NCI-H187 treated with DMSO at 0.1 percent for 48 hours (cell line): ENCODE measurements around the gene AKAP10.
"Not testable (repeated sequence)": the region's sequence is repeated elsewhere in the genome, so short reads cannot be mapped to it uniquely, and the experiment has no call there.

ENCODE experiments used
- DNase-seq: peaks from one replicate; lab custom pipeline; 2025; lab: John Stamatoyannopoulos, UW

Gene AKAP10, protein sequence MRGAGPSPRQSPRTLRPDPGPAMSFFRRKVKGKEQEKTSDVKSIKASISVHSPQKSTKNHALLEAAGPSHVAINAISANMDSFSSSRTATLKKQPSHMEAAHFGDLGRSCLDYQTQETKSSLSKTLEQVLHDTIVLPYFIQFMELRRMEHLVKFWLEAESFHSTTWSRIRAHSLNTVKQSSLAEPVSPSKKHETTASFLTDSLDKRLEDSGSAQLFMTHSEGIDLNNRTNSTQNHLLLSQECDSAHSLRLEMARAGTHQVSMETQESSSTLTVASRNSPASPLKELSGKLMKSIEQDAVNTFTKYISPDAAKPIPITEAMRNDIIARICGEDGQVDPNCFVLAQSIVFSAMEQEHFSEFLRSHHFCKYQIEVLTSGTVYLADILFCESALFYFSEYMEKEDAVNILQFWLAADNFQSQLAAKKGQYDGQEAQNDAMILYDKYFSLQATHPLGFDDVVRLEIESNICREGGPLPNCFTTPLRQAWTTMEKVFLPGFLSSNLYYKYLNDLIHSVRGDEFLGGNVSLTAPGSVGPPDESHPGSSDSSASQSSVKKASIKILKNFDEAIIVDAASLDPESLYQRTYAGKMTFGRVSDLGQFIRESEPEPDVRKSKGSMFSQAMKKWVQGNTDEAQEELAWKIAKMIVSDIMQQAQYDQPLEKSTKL

DNA sequence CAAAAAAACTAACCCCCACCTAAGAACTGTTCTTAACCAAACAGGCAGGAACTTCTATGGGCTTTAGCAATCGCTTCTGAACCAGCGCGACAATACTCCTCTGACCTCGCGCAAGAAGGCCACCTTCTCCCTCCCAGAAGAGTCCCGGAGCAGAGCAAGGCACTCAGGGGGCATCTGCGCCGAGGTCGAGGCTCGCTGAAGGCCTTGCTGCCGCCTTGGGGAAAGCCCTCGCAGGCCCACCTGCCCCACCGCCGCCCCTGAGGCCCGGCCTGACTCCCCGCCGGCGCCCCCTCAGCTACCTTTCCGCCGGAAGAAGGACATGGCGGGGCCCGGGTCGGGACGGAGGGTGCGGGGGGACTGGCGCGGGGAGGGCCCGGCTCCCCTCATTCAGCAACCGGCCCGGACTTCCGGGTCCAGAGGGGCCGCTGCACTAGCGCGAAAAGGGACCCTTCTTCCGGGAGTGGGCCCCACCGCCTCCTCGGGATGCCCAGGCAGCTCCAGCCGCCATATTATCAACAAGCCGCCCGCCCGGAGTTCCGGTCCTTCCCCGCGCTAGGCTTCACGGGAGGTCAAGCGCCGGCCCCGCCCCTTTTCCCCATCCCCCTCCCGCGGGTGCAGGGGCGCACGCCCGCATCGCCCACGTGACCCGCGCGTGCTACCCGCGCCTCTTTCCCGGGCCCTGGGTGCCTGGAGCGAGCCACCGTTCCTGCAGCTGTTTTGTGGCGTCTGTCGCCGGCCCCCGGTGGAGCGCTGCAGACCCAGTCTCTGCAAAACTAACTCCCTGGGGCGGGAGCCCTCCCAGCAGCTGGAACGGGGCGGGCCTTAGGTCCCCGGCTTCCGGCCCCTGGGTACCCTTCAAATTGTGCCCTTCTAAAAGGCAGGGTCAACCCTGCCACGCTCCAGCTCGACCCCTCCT lies at the start of gene AKAP10:
TSS of gene AKAP10 (minus strand) at position 536 of the 916 bp plus-strand sequence. CDS start at position 387, 149 bp downstream.
- peak; percentile 2 for DNase-seq

DNA sequence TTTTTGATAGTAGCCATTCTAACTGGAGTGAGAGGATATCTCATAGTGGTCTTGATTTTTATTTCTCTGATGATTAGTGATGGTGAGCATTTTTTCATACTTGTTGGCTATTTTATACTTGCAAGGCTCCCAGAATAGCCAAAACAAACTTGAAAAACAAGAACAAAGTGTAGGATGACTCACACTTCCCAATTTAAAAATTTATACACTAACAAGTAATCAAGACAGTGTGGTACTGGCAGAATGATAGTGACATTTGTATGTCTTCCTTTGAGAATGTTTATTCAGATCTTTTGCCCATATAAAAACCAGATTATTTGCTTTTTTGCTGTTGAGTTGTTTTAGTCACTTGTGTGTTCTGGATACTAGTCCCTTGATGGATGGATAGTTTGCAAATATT lies 49.3 kb upstream of the AKAP10 start:
- DNase-seq: no peak

DNA sequence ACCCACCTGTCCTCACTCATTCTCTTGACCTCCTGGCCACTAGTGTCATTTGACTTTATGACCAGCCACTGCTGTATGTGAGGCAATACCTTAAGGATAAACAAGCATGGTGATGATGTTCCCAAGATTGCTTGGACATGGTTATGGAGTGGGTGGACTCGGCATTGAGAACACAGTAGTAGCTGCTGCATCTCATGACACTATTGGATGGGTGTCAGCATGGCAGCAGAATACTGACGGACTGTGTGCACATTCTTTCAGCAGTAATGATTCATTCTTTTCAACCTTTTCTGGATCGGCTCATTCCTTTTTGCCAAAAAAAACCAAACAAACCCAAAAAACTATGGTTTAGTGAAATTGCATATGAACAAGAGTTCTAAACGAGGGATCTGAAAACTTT lies 45.1 kb upstream of the AKAP10 start:
- no peak for DNase-seq

DNA sequence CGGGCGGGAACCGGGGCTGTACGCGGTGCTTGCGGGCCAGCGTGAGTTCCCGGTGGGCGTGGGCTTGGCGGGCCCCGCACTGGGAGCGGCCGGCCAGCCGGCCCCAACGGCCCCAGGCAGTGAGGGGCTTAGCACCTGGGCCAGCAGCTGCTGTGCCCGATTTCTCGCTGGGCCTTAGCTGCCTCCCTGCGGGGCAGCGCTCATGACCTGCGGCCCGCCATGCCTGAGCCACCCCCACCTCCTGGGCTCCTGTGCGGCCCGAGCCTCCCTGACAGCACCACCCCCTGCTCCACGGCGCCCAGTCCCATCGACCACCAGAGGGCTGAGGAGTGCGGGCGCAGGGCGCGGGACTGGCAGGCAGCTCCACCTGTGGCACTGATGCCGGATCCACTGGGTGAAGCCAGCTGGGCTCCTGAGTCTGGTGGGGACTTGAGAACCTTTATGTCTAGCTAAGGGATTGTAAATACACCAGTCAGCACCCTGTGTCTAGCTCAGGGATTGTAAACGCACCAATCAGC lies 38.9 kb upstream of the AKAP10 start:
- DNase-seq: not testable (repeated sequence)

DNA sequence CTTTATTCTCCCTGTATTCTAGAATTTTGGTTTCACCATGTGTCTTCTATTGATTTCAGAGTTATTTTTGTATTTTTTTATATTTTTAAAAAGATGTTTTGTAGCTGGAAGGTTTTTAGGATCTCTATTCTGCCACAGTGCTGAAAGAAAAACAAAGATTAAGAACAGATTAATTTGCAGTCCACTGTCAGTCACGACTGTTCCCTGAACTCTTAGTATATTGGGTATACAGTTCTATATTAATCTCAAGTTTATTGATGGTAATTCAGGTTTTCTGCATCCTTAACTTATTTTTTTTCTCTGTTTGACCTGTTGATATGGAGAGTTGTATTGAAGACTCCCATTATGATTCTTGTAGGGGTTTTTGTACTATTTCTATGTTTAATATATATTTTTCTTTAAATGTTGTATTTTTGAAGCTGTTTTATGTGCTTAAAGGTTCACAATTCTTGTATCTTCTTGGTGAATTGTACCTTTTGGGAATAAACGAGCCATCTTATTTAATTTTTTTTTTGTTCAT lies 34.4 kb upstream of the AKAP10 start:
- DNase-seq: no peak

DNA sequence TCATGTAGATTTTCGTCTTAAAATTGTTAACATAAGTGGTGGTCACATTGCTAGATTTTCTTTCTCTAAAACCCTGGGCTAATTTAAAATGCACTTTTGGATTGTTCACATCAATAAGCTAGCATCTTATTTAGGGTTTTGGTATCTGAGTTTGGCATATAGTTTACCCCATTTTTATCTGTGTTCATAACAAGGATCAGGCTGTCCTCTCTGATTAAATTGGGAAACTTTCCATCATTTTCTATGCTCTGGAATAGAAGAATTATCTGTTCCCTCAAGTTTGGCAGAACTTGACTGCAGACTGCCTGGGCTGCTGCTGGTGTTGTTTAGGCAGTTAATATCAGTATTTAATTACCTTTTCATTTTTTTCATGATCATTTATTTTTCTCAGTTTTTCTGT lies 33.3 kb upstream of the AKAP10 start:
- DNase-seq: no peak

DNA sequence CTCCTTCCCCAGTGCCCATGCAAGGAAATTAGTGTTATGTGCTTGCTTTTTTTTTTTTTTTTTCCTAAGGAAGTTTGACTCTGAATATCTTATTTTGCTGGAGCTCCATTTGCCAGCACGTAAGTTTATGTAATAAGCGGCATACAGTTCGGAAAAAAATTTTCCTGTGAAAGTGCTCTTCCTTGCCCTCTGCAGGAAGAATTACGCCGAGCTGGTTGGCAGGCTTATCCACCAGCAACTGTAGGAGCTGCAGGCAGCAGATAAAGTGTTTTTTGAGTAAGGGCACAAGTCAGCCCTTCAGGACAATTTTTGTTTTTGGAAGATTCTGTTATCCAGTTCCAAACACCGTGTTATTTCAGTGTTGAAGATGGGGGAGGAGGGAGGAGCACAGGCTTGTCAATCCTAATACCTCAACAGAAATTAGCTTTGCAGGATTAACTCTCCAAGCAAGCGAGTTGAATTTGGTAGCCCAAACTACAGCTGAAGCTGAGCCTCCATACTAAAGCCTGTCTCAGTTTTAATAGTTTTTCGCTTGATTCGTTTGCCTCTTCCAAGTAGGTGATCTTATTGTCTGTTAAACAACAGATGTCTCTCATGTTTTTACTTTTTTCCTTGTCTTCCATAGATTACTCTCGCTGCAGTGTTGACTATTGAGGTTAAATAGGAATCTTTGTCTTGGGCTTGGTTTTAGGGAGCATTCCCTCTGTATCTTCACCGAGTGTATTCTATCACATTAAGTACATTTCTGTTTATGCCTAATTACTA lies 32.7 kb upstream of the AKAP10 start:
- peak; percentile 9 for DNase-seq

DNA sequence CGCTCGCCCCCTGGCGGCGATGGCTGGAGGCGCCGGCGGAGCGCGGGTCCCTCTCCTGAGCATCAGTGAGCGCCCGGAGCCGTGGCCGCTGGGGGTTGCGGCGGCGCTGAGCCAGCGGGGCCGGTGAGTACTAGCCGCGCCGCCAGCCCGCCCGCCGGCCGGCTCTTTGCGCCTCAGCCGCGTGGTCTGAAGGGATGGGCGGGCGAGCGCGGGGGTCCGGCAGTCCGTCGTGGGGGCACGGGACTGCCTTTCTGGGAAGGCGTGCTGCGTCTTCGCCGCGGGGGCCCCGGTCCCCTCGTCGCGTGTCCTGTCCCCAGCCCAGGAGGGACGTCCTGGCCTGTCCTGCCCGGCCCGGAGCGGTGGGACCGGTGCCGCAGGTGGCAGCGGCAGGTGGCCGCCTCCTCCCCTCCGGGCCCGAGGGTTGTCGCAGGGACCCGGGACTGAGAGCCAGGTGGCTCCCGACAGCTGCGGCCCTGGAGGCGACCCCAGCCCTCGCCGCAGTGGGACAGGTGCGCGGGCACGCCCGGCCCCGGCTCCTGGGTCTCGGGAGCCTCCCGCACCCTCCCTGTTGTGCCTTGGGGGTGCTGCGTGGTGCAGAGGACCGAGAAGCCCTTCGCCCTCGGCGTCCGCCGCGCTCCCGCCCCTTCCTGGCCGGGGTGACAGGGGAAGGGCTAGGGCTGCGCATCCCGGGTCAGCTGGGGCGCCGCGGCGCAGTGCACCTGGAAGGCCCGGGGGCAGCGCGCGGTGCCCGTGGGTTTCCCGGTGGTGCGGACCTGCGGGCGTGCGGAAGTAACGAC lies 31.9 kb upstream of the AKAP10 start, which contains the start of gene SPECC1:
TSS of gene SPECC1 (plus strand) at position 58 of the 797 bp plus-strand sequence. CDS start 87,293 bp downstream, outside the sequence.
- DNase-seq: no peak

DNA sequence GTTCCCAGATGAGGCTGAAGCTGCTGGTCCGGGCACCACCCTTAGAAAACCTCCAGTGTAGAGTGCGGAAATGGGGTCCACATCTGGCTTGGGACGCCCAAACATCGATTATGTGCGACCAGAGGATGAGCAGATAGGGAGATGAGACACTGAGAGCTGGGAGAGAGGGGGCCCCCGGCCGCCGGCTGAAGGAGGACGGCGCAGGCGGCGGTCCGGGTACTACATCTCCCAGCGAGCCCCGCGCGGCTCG lies 31.3 kb upstream of the AKAP10 start:
- no peak for DNase-seq

DNA sequence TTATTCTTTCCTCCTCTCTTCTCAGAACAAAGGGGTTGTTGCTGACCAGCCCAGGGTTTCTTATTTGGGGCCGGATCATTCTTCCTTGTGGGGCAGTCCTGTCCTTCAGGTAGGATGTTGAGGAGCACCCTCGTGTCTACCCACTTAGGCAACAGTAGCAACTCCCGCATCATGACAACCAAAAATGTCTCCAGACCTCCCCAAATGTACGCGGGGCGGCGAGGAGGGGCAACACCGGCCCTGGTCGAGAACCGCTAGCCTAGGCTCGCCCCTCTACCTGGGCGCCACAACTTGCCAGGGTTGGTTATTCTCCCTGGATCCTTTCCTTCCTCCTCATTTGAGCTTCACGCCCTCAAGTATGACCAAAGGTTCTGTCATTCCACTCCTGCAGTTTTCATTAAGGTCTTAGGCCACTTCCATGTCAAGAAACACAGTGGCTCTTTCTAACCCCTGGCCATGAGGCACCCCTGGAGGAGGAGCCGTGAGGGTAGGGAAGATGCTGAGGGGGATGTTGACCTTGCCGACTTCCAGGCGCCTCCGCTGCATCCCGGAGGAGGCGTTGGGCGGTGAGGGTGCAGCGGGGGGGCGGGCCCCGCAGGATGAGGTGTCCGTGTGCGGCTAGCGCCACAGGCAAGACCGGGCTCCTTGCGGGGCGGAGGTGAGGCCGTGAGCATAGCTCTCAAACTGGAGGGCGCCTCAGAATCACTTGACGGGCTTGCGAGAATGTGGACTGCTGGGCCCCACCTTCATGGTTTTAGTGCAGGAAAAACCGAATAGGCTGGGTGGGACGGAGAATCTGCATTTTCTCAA lies 30.8 kb upstream of the AKAP10 start:
- DNase-seq: no peak

DNA sequence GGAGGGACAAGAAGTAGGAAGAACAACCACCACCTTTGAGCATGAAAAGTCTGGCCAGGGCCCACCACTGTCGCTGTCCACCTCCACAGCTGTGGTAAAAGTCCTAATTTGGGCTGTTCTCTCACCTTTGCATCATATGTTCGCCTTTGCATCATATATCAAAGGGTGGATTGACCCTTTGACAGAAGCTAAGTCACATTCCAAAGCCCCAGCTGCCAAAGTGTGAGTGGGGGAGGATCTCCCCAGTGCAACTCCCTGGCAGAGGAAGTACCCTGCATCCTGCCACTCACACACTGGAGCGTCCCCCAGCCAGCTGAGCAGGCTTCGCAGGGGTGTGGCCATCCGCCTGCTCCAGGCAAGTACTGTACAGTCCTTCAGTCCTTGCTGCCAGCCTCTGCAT lies 18.9 kb upstream of the AKAP10 start:
- DNase-seq: no peak

DNA sequence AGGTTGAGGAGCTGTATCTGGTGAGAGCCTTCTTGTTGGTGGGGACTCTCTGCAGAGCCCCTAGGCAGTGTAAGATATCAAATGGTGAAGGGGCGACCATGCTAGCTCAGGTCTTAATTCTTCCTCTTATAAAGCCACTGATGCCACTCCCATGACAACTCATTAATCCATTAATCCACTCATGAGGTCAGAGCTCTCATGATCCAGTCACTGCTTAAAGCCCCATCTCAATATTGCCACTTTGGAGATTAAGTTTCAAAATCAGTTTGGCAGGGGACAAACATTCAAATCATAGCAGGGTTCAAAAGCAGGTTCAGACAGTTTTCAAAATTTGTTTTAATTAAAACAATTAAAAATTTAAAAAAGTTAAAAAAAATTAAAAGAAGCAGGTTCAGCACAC lies 18.5 kb upstream of the AKAP10 start:
- no peak for DNase-seq

DNA sequence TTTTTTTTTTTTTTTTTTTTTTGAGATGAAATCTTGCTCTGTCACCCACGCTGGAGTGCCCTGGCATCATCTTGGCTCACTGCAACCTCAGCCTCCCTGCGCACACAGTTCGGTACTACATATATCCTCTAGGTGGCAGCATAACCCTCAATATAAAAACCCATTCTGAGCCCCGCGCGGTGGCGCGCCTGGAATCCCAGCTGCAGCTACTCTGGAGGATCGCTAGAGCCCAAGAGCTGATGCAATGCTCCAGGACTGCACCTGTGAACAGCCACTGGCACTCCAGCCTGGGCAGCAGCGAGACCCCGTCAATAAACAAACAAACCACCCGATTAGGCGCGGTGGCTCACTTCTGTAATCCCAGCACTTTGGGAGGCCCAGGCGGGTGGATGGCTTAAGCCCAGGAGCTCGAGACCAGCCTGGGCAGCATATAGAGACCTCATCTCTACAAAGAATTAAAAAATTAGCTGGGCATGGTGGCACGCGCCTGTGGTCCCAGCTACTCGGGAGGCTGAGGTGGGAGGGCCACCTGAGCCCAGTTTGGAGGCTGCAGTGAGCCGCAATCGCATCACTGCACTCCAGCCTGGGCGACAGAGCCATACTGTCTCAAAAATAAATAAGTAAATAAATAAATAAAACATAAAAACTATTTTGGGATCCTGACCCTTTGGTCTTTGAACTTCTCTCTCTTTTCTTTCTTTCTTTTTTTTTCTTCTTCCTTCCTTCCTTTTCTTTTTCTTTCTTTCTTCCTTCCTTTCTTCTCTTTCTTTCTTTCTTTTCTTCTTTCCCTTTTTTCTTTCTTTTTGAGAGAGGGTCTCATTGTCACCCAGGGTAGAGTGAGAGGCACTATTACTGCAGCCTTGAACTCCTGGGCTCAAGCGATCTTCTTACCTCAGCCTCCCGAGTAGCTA lies 15.4 kb upstream of the AKAP10 start:
- peak; percentile 55 for DNase-seq

DNA sequence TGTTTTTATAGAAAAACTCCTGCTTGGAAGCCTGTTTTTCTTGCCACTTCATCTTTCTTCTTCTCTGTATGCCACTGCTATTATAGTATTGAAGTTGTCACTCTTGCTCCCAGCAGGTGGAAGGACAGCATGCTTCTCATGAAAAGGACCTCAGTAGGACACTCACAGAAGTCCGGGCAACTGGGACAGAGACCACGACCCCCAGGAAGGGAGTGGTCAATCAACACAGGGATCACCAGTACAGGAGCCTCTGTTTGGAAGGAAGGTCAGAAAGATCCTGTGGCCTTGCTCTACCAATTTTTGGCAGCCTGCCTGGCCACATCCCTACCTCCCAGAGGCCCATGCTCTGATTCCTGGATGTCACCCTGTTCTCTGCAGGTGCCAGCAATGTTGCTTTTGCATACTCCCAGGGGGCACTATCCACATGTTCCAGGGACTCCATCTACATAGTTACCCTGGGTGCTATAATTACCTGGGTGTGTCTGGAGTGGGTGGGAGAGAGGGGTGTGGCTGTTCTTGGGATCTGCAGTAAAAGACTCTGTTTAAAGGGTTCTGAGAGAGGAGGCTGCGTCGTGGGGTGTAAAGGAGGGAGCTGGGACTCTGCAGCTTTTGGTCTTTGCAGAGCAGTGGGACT lies 13.7 kb upstream of the AKAP10 start:
- DNase-seq: no peak

DNA sequence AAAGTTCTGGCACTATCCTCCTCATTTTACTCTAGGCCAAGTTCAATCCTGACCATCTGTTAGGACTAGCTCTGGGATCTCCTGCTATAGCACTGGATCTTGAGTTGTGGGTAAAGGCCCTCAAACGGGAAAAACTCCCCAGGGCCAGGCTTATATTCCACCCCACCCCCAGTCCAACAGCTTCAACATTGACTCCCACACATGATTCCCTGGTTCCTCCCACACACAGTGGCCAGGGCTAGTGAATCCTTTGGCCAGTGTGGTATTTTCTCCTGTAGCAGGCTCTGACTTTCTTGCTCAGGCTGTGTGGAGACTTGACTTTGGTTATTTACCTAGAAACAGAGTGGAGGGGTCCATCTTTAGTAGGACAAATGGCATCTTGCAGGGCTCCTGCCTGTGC lies 10.3 kb upstream of the AKAP10 start:
- DNase-seq: no peak

DNA sequence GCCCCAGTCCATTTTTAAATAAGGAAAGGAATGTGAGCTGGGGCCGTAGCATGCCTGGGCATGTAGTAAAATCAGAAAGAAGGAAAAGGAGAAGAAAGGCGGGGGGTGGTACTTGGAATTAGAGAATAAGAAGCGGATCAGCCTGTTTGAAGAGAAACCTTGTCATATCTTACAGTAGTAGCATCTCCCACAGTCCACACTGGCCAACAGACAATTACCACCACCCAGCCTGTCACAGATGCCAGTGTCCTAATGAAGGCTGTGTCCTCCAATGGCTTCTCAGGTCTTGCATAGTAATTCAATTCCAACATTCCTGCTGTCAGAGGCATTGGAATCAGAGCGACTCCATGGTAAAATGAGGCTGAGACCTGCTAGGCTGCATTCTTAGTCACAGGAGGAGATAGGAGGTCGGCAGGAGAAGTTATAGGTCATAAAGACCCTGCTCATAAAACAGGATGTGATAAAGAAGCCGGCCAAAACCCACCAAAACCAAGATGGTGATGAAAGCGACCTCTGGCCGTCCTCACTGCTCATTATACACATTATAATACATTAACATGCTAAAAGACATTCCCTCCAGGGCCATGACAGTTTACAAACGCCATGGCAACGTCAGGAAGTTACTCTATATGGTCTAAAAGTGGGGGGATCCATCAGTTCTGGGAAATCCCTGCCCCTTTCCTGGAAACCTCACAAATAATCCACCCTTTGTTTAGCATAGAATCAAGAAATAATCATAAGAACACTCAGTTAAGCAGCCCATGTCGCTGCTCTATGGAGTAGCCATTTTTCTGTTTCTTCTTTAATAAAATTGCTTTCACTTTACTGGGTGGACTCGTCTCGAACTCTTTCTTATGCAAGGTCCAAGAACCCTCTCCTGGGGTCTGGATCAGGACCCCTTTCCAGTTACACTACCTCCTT lies 9.6 kb upstream of the AKAP10 start:
- no peak for DNase-seq
